ENCODE measurements around the gene STAT3. TPM values are rescaled to one million over a fixed set of nuclear protein-coding genes. Genes with fewer than 3 reads are reported as not detected.

The STAT3 gene
- total RNA-seq, 5 donors from 2014 or later (not counting 1 experiment from before 2014, with no cell fraction given) = 113 to 242 (median 129) TPM

DNA sequence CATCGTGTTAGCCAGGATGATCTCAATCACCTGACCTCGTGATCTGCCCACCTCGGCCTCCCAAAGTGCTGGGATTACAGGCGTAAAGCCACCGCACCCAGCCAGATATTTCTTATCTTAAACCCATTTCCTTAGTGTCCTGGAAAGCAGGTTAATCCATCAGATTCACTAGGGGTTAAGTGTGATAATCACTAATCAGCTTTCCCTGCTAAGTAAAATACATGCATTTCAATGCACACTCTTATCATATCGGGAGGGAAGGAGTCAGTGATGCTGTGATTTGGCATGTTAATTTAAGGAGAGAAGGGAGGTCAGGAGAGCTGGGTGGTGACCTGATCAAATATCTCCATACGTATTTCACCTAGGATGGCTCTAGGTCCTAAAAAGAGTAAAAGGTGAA lies 29.1 kb downstream of the STAT3 start:
- H3K27ac Mint-ChIP-seq = no peak overlapping the region
- Histone ChIP-seq H3K4me1 (ENCODE audit: control insufficient read depth in 1 of 2, extremely low read depth in 1 of 2, insufficient read depth in 2 of 2, low read length in 2 of 2) (peaks cover 4 to 31% of the 10 kb centered on the region in 2 experiments), H3K9me3 (no peaks in the 10 kb centered on the region), H3K27me3 (replicated peaks in 1 of 2; ENCODE audit: control insufficient read depth in 2 of 2, extremely low read depth in 1 of 2, insufficient read depth in 2 of 2, low read length in 1 of 2) (no peaks in the 10 kb centered on the region), H3K36me3 (ENCODE audit: control insufficient read depth in 2 of 2, extremely low read depth in 1 of 2, insufficient read depth in 1 of 2, low read length in 1 of 2) (peaks cover 0 to 3% of the 10 kb centered on the region in 2 donors), H3K4me3 (ENCODE audit: control insufficient read depth in 1 of 2, extremely low read depth in 1 of 2, low read length in 1 of 2) (no peak overlapping the region), H3K27ac (ENCODE audit: low read length) (no peak overlapping the region)
- DNase-seq (no peak), ATAC-seq (replicated peaks in 1 of 4) (no peak)
- ChIA-PET CTCF (interaction anchor here (0.6 to 1.7 kb wide), 2 partner anchors 30 to 62 kb away, joined by 3 to 5 read pairs; no protein-coding TSS in a partner anchor), POLR2A (interaction anchor here (0.6 to 1.6 kb wide), 7 partner anchors 22 to 205 kb away, joined by 3 to 7 read pairs (median 4); partner anchors contain the start of gene STAT3 (in 1 of the 2))
- no peaks in the 10 kb centered on the region for H3K27me3 Mint-ChIP-seq
- H3K9me3 Mint-ChIP-seq = no peaks in the 10 kb centered on the region
- peaks cover 21% of the 10 kb centered on the region for H3K36me3 Mint-ChIP-seq
- H3K4me3 Mint-ChIP-seq = no peak overlapping the region
- peaks cover 60 to 74% (median 64%) of the 10 kb centered on the region in 3 donors for H3K4me1 Mint-ChIP-seq
- no CpG with 5 or more reads among the region's 7 CpGs for WGBS (ENCODE audit: insufficient coverage)

DNA sequence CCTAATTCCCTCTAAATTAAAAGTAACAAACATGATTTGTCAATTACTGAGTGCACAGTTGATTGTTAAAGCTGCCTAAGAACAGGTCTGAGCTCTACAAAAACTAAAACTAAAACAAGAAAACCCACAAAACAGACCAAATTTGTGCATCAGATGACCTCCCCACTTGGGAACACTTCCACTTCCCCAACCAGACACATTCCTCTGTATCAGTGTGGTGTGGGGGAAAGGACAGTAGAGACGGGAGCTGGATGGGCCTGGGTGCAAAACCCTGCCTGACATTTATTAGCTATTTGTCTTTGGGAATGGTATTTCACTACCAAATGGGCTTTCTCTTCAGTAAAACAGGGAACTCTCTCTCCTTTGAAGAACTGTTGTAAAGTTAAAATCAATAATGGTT lies 29.8 kb downstream of the STAT3 start:
- POLR2A ChIA-PET = interaction anchor here (0.5 to 1.6 kb wide), 5 partner anchors 23 to 135 kb away, joined by 3 to 6 read pairs (median 3); no protein-coding TSS in a partner anchor
- peaks cover 20% of the 10 kb centered on the region for H3K36me3 Mint-ChIP-seq
- DNase-seq (no peak), ATAC-seq (replicated peaks in 1 of 4) (no peak)
- H3K4me3 ChIP-seq (ENCODE audit: control insufficient read depth in 1 of 2, extremely low read depth in 1 of 2, low read length in 1 of 2) = no peak overlapping the region
- H3K4me1 ChIP-seq (ENCODE audit: control insufficient read depth in 1 of 2, extremely low read depth in 1 of 2, insufficient read depth in 2 of 2, low read length in 2 of 2) = peaks cover 4 to 28% of the 10 kb centered on the region in 2 experiments
- no peaks in the 10 kb centered on the region for H3K27me3 ChIP-seq (replicated peaks in 1 of 2; ENCODE audit: control insufficient read depth in 2 of 2, extremely low read depth in 1 of 2, insufficient read depth in 2 of 2, low read length in 1 of 2)
- no peaks in the 10 kb centered on the region for H3K9me3 Mint-ChIP-seq
- H3K4me1 Mint-ChIP-seq = peaks cover 53 to 72% (median 62%) of the 10 kb centered on the region in 3 donors
- H3K4me3 Mint-ChIP-seq = no peak overlapping the region
- no peak overlapping the region for H3K27ac ChIP-seq (ENCODE audit: low read length)
- no peaks in the 10 kb centered on the region for H3K27me3 Mint-ChIP-seq
- WGBS (ENCODE audit: insufficient coverage) = no CpG with 5 or more reads among the region's 1 CpG
- H3K36me3 ChIP-seq (ENCODE audit: control insufficient read depth in 2 of 2, extremely low read depth in 1 of 2, insufficient read depth in 1 of 2, low read length in 1 of 2) = peaks cover 0 to 3% of the 10 kb centered on the region in 2 donors
- H3K9me3 ChIP-seq = no peaks in the 10 kb centered on the region
- CTCF ChIA-PET = interaction anchor here (0.5 to 2.2 kb wide), 6 partner anchors 18 to 1471 kb away, joined by 3 to 15 read pairs (median 3); no protein-coding TSS in a partner anchor
- H3K27ac Mint-ChIP-seq = peak overlapping the region in 1 of 2 donors; percentile 11

DNA sequence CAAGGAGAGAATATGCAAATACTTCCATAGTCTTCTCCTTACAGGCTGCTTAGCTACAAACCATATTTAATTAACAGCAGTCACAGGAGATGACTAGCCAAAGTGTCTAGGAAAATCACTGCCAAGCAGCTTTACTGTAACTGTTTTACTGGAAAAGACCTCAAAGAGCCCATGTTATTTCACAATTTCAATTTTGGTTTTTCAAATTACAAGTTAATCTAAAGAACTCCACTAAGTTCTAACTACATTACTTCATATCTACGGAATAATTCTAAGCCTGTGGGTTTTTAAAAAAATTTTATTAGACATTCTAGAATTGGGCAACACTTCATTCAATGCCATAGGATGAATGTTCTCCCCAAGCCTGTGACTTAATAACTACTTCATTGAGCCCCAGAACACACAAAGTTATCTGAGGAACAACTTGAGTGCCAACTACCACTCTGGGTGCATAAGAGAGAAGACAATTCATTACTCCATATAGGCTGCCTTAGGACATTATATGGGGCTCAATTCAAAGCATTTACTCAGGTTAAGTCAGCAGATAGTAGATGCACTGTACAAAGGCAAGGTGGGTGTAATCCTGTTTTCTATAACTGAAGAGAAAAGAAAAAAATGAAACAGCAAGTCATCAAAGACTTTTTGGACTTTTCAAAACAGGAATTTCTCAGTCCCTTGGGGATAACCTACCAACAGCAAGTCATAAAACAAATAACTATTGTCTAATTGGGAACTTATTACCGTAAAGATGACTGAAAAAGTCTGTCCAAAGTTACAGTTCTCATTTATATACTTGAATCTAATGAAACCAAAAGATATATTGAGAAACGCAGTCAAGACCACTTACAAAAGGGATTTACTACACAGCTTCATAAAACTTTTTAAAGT lies 33.0 kb downstream of the STAT3 start:
- H3K4me1 Mint-ChIP-seq = peaks cover 40 to 55% (median 46%) of the 10 kb centered on the region in 3 donors
- POLR2A ChIA-PET = no interaction called here
- H3K9me3 Mint-ChIP-seq = no peaks in the 10 kb centered on the region
- H3K4me1 ChIP-seq (ENCODE audit: control insufficient read depth in 1 of 2, extremely low read depth in 1 of 2, insufficient read depth in 2 of 2, low read length in 2 of 2) = peaks cover 0 to 9% of the 10 kb centered on the region in 2 experiments
- H3K36me3 Mint-ChIP-seq = peaks cover 12% of the 10 kb centered on the region
- no peak overlapping the region for H3K4me3 ChIP-seq (ENCODE audit: control insufficient read depth in 1 of 2, extremely low read depth in 1 of 2, low read length in 1 of 2)
- ATAC-seq (replicated peaks in 1 of 4) (no peak), DNase-seq (no peak)
- H3K4me3 Mint-ChIP-seq = no peak overlapping the region
- H3K9me3 ChIP-seq = no peaks in the 10 kb centered on the region
- H3K27me3 Mint-ChIP-seq = no peaks in the 10 kb centered on the region
- H3K27ac Mint-ChIP-seq = peak overlapping the region; percentile 16 to 65
- CTCF ChIA-PET = interaction anchor here (0.5 to 0.6 kb wide), 3 partner anchors 234 to 1068 kb away, joined by 3 to 4 read pairs (median 3); partner anchors contain the start of gene KAT2A (in 1 of the 2)
- peaks cover 0 to 3% of the 10 kb centered on the region in 2 donors for H3K36me3 ChIP-seq (ENCODE audit: control insufficient read depth in 2 of 2, extremely low read depth in 1 of 2, insufficient read depth in 1 of 2, low read length in 1 of 2)
- WGBS (ENCODE audit: insufficient coverage) = no CpG with 5 or more reads among the region's 3 CpGs
- H3K27ac ChIP-seq (ENCODE audit: low read length) = no peak overlapping the region
- H3K27me3 ChIP-seq (replicated peaks in 1 of 2; ENCODE audit: control insufficient read depth in 2 of 2, extremely low read depth in 1 of 2, insufficient read depth in 2 of 2, low read length in 1 of 2) = no peaks in the 10 kb centered on the region

DNA sequence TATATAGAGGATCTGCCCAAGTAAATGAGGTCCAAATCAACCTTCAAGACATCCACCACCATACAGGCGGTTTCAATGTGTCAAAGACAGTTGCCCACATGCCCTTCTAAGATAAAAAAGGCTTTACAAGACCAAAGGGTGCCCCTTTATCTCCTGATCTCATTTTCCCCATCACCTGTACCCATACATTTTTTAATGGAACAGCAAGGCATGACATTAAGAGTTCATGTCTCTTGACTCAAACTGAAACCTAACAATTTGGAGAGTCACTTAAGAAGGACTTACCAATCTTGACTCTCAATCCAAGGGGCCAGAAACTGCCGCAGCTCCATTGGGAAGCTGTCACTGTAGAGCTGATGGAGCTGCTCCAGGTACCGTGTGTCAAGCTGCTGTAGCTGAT lies 40.1 kb downstream of the STAT3 start:
- H3K27ac ChIP-seq (ENCODE audit: low read length) = no peak overlapping the region
- H3K4me3 ChIP-seq (ENCODE audit: control insufficient read depth in 1 of 2, extremely low read depth in 1 of 2, low read length in 1 of 2) = no peak overlapping the region
- no peaks in the 10 kb centered on the region for H3K27me3 ChIP-seq (replicated peaks in 1 of 2; ENCODE audit: control insufficient read depth in 2 of 2, extremely low read depth in 1 of 2, insufficient read depth in 2 of 2, low read length in 1 of 2)
- H3K27ac Mint-ChIP-seq = peak overlapping the region in 1 of 2 donors; percentile 66
- peaks cover 2 to 34% of the 10 kb centered on the region in 2 donors for H3K36me3 ChIP-seq (ENCODE audit: control insufficient read depth in 2 of 2, extremely low read depth in 1 of 2, insufficient read depth in 1 of 2, low read length in 1 of 2)
- H3K4me1 ChIP-seq (ENCODE audit: control insufficient read depth in 1 of 2, extremely low read depth in 1 of 2, insufficient read depth in 2 of 2, low read length in 2 of 2) = peaks cover 0 to 8% of the 10 kb centered on the region in 2 experiments
- ATAC-seq (replicated peaks in 1 of 4) (no peak), DNase-seq (no peak)
- no peaks in the 10 kb centered on the region for H3K9me3 ChIP-seq
- no peaks in the 10 kb centered on the region for H3K27me3 Mint-ChIP-seq
- H3K36me3 Mint-ChIP-seq = peaks cover 34% of the 10 kb centered on the region
- H3K4me3 Mint-ChIP-seq = no peak overlapping the region
- H3K4me1 Mint-ChIP-seq = peaks cover 23 to 42% (median 41%) of the 10 kb centered on the region in 3 donors
- WGBS (ENCODE audit: insufficient coverage) = 83% methylated on average over 3 of the region's 3 CpGs
- H3K9me3 Mint-ChIP-seq = no peaks in the 10 kb centered on the region
- CTCF ChIA-PET = interaction anchor here in 1 of 2 donors (0.5 kb wide), 1 partner anchor 12 kb away, joined by 3 read pairs; no protein-coding TSS in a partner anchor
- POLR2A ChIA-PET = interaction anchor here in 1 of 2 donors (0.6 kb wide), 2 partner anchors 37 to 60 kb away, joined by 8 read pairs; no protein-coding TSS in a partner anchor

DNA sequence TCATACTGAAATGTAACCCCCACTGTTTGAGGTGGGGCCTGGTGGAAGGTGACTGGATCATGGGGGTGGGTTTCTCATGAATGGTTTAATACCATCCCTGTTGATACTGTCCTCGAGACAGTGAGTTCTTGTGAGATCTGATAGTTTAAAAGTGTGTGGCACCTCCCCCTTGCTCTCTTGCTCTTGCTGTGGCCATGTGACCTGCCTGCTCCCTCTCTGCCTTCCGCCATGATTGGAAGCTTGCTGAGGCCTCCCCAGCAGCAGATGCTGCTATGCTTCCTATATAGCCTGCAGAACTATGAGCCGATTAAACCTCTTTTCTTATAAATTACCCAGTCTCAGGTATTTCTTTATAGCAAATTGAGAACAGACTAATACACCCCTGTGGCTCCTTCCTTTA lies 40.6 kb downstream of the STAT3 start:
- Histone ChIP-seq H3K27me3 (replicated peaks in 1 of 2; ENCODE audit: control insufficient read depth in 2 of 2, extremely low read depth in 1 of 2, insufficient read depth in 2 of 2, low read length in 1 of 2) (no peaks in the 10 kb centered on the region), H3K36me3 (ENCODE audit: control insufficient read depth in 2 of 2, extremely low read depth in 1 of 2, insufficient read depth in 1 of 2, low read length in 1 of 2) (peaks cover 2 to 37% of the 10 kb centered on the region in 2 donors), H3K4me1 (ENCODE audit: control insufficient read depth in 1 of 2, extremely low read depth in 1 of 2, insufficient read depth in 2 of 2, low read length in 2 of 2) (peaks cover 0 to 11% of the 10 kb centered on the region in 2 experiments), H3K4me3 (ENCODE audit: control insufficient read depth in 1 of 2, extremely low read depth in 1 of 2, low read length in 1 of 2) (no peak overlapping the region), H3K27ac (ENCODE audit: low read length) (no peak overlapping the region), H3K9me3 (no peaks in the 10 kb centered on the region)
- Mint-ChIP-seq H3K27me3 (no peaks in the 10 kb centered on the region), H3K9me3 (no peaks in the 10 kb centered on the region), H3K4me3 (no peak overlapping the region), H3K4me1 (peaks cover 21 to 45% (median 45%) of the 10 kb centered on the region in 3 donors), H3K36me3 (peaks cover 36% of the 10 kb centered on the region), H3K27ac (peak overlapping the region; percentile 29 to 40)
- CTCF ChIA-PET = no interaction called here
- POLR2A ChIA-PET = interaction anchor here in 1 of 2 donors (0.6 kb wide), 1 partner anchor 38 kb away, joined by 8 read pairs; no protein-coding TSS in a partner anchor
- DNase-seq (no peak), ATAC-seq (replicated peaks in 1 of 4) (no peak)
- 89% methylated on average over 3 of the region's 3 CpGs for WGBS (ENCODE audit: insufficient coverage)

DNA sequence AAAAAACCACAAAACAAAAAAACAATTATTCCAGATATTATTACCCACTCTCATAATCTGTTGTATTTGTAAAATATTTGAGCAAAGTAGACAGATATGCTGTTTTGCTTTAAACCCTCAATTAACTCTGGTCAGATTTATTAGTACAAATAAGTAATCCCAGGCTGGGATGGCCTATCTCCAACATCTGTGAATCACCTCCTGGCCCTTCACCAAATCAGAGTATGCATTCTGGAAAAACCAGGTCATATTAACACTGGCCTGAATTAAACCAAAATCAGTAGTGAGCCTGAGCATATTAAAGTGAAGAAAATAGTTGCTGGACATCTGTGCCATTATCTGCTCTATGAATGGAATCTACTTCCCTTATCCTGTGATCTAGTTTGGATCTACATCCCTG lies 41.0 kb downstream of the STAT3 start:
- H3K9me3 ChIP-seq = no peaks in the 10 kb centered on the region
- Mint-ChIP-seq H3K4me1 (peaks cover 18 to 45% (median 45%) of the 10 kb centered on the region in 3 donors), H3K36me3 (peaks cover 39% of the 10 kb centered on the region), H3K9me3 (no peaks in the 10 kb centered on the region), H3K4me3 (no peak overlapping the region), H3K27me3 (no peaks in the 10 kb centered on the region), H3K27ac (peak overlapping the region; percentile 29 to 40)
- DNase-seq (no peak), ATAC-seq (replicated peaks in 1 of 4) (no peak)
- ChIA-PET POLR2A (no interaction called here), CTCF (interaction anchor here in 1 of 2 donors (0.6 kb wide), 1 partner anchor 11 kb away, joined by 5 read pairs; no protein-coding TSS in a partner anchor)
- no peak overlapping the region for H3K27ac ChIP-seq (ENCODE audit: low read length)
- no peak overlapping the region for H3K4me3 ChIP-seq (ENCODE audit: control insufficient read depth in 1 of 2, extremely low read depth in 1 of 2, low read length in 1 of 2)
- H3K4me1 ChIP-seq (ENCODE audit: control insufficient read depth in 1 of 2, extremely low read depth in 1 of 2, insufficient read depth in 2 of 2, low read length in 2 of 2) = peaks cover 0 to 13% of the 10 kb centered on the region in 2 experiments
- no peaks in the 10 kb centered on the region for H3K27me3 ChIP-seq (replicated peaks in 1 of 2; ENCODE audit: control insufficient read depth in 2 of 2, extremely low read depth in 1 of 2, insufficient read depth in 2 of 2, low read length in 1 of 2)
- H3K36me3 ChIP-seq (ENCODE audit: control insufficient read depth in 2 of 2, extremely low read depth in 1 of 2, insufficient read depth in 1 of 2, low read length in 1 of 2) = peaks cover 2 to 40% of the 10 kb centered on the region in 2 donors

All from T-cell (primary cell).